Fibroblast of mammary gland (primary cell): ENCODE results near the gene NUP133.
"Not testable (repeated sequence)": the region's sequence is repeated elsewhere in the genome, so short reads cannot be mapped to it uniquely, and the experiment has no call there.

Experiments
- DNase-seq: peaks from one replicate; pipeline ENCODE4 v3.0.0-alpha.2; 2010; ENCODE audit warnings: low read depth
- H3K4me3 ChIP-seq: 2 replicates; pipeline ENCODE4 v1.5.1; 2011; ENCODE audit warnings: low read depth, mild to moderate bottlenecking, low read length, moderate library complexity; ENCODE audit not compliant: control insufficient read depth
- CTCF ChIP-seq: conservative IDR thresholded peaks from 2 replicates; pipeline ENCODE4 v1.5.1; 2011; ENCODE audit warnings: low read depth, low read length, inconsistent platforms; ENCODE audit not compliant: control insufficient read depth, insufficient read depth

NUP133 gene

GRCh38 chr1:229425564-229426159, 82.5 kb downstream of the NUP133 start:
- TF ChIP-seq CTCF = no peak
- DNase-seq = no peak
- H3K4me3 ChIP-seq = no peak overlapping the region

GRCh38 chr1:229420765-229421164, 87.4 kb downstream of the NUP133 start:
- no peak overlapping the region for H3K4me3 ChIP-seq
- TF ChIP-seq CTCF = no peak
- no peak for DNase-seq

GRCh38 chr1:229420224-229420623, 87.9 kb downstream of the NUP133 start:
- DNase-seq = no peak
- no peak for TF ChIP-seq CTCF

GRCh38 chr1:229418586-229418985, 89.6 kb downstream of the NUP133 start:
- not testable (repeated sequence) for DNase-seq, H3K4me3 ChIP-seq

More at GRCh38 chr1:229420224-229420623, 87.9 kb downstream of the NUP133 start:
- H3K4me3 ChIP-seq = no peak overlapping the region

- not testable (repeated sequence) for DNase-seq, H3K4me3 ChIP-seq
Measured at GRCh38 chr1:229412810-229413209, 95.3 kb downstream of the NUP133 start.

GRCh38 chr1:229412056-229412455, 96.1 kb downstream of the NUP133 start:
- no peak for DNase-seq
- H3K4me3 ChIP-seq = no peak overlapping the region
- no peak for TF ChIP-seq CTCF

- no peak for DNase-seq
- no peak overlapping the region for H3K4me3 ChIP-seq
- TF ChIP-seq CTCF = no peak
Measured at GRCh38 chr1:229411434-229412055, 96.6 kb downstream of the NUP133 start.
